H9 (cell line): Measurements from ENCODE around the gene GLYATL2. TPM values are rescaled to one million over a fixed set of nuclear protein-coding genes. Genes with fewer than 3 reads are reported as not detected.

Source experiments
- DNase-seq: peaks from one replicate; pipeline ENCODE4 v3.0.0-alpha.2; 2017
- H2AFZ ChIP-seq: one replicate; pipeline ENCODE4 v1.6.1; 2013; ENCODE audit warnings: mild to moderate bottlenecking, low read length, control low read depth, moderate library complexity
- H2AK5ac ChIP-seq: 2 replicates; pipeline ENCODE4 v1.6.1; 2013; ENCODE audit warnings: low read length, control low read depth, mixed read lengths; ENCODE audit not compliant: insufficient read length
- H2BK120ac ChIP-seq: one replicate; pipeline ENCODE4 v1.6.1; 2013; ENCODE audit warnings: low read depth, mild to moderate bottlenecking, low read length, control low read depth, inconsistent platforms; ENCODE audit not compliant: poor library complexity, severe bottlenecking
- H2BK12ac ChIP-seq: 2 replicates; pipeline ENCODE4 v1.6.1; 2013; ENCODE audit warnings: low read length, control low read depth, mixed read lengths, low read depth; ENCODE audit not compliant: insufficient read length
- H2BK15ac ChIP-seq: 2 replicates; pipeline ENCODE4 v1.6.1; 2013; ENCODE audit warnings: low read depth, low read length, control low read depth
- H2BK20ac ChIP-seq: one replicate; pipeline ENCODE4 v1.6.1; 2013; ENCODE audit warnings: low read depth, mild to moderate bottlenecking, low read length, control low read depth, inconsistent platforms; ENCODE audit not compliant: poor library complexity, severe bottlenecking
- H2BK5ac ChIP-seq: 2 replicates; pipeline ENCODE4 v1.6.1; 2013; ENCODE audit warnings: low read length, control low read depth, mixed read lengths; ENCODE audit not compliant: insufficient read length
- H3K14ac ChIP-seq: 2 replicates; pipeline ENCODE4 v1.6.1; 2013; ENCODE audit warnings: low read length, control low read depth; ENCODE audit not compliant: insufficient read depth
- H3K18ac ChIP-seq: 2 replicates; pipeline ENCODE4 v1.6.1; 2013; ENCODE audit warnings: low read depth, mild to moderate bottlenecking, mixed read lengths, low read length, control low read depth; ENCODE audit not compliant: insufficient read length
- H3K23ac ChIP-seq: 2 replicates; pipeline ENCODE4 v1.6.1; 2013; ENCODE audit warnings: low read length, control low read depth, mixed read lengths, low read depth; ENCODE audit not compliant: insufficient read length
- H3K23me2 ChIP-seq: 2 replicates; pipeline ENCODE4 v1.6.1; 2013; ENCODE audit warnings: low read depth, mild to moderate bottlenecking, mixed read lengths, low read length, control low read depth; ENCODE audit not compliant: insufficient read length, poor library complexity, severe bottlenecking
- H3K27ac ChIP-seq: 2 replicates; pipeline ENCODE4 v1.5.1; 2013; ENCODE audit warnings: low read length, control low read depth, mixed read lengths, low read depth; ENCODE audit not compliant: insufficient read length
- H3K27me3 ChIP-seq: 2 replicates; pipeline ENCODE4 v1.6.1; 2013; ENCODE audit warnings: low read length, control low read depth, inconsistent platforms; ENCODE audit not compliant: insufficient read depth
- H3K4ac ChIP-seq: 2 replicates; pipeline ENCODE4 v1.6.1; 2013; ENCODE audit warnings: low read depth, mild to moderate bottlenecking, control low read depth, inconsistent platforms, low read length, moderate library complexity
- H3K4me1 ChIP-seq: 2 replicates; pipeline ENCODE4 v1.6.1; 2013; ENCODE audit warnings: low read length, control low read depth, inconsistent platforms; ENCODE audit not compliant: insufficient read depth
- H3K4me2 ChIP-seq: 2 replicates; pipeline ENCODE4 v1.6.1; 2013; ENCODE audit warnings: low read length, control low read depth, mixed read lengths; ENCODE audit not compliant: insufficient read length, insufficient read depth
- H3K56ac ChIP-seq: 2 replicates; pipeline ENCODE4 v1.6.1; 2013; ENCODE audit warnings: low read depth, mild to moderate bottlenecking, mixed read lengths, low read length, control low read depth; ENCODE audit not compliant: insufficient read length
- H3K79me1 ChIP-seq: 2 replicates; pipeline ENCODE4 v1.6.1; 2013; ENCODE audit warnings: low read depth, mild to moderate bottlenecking, moderate library complexity, low read length, control low read depth, inconsistent platforms; ENCODE audit not compliant: insufficient read depth, poor library complexity, severe bottlenecking
- H3K79me2 ChIP-seq: 2 replicates; pipeline ENCODE4 v1.6.1; 2013; ENCODE audit warnings: low read length, control low read depth, inconsistent platforms; ENCODE audit not compliant: insufficient read depth
- H3K9ac ChIP-seq: 2 replicates; pipeline ENCODE4 v1.6.1; 2013; ENCODE audit warnings: low read length, control low read depth, mixed read lengths; ENCODE audit not compliant: insufficient read length; ENCODE audit errors: extremely low read depth
- H3K9me3 ChIP-seq: one replicate; pipeline ENCODE4 v1.6.1; 2013; ENCODE audit warnings: low read depth, low read length, inconsistent platforms; ENCODE audit not compliant: control insufficient read depth
- H3T11ph ChIP-seq: one replicate; pipeline ENCODE4 v1.6.1; 2013; ENCODE audit warnings: mild to moderate bottlenecking, low read length, control low read depth, inconsistent platforms
- H4K20me1 ChIP-seq: one replicate; pipeline ENCODE4 v1.6.1; 2013; ENCODE audit not compliant: control insufficient read depth, insufficient read length, insufficient read depth
- H4K5ac ChIP-seq: 2 replicates; pipeline ENCODE4 v1.6.1; 2013; ENCODE audit warnings: low read depth, mild to moderate bottlenecking, mixed read lengths, low read length, control low read depth; ENCODE audit not compliant: insufficient read length
- H4K8ac ChIP-seq: replicated peaks from 2 replicates; pipeline ENCODE4 v1.6.1; 2013; ENCODE audit warnings: low read length, control low read depth, mixed read lengths, low read depth; ENCODE audit not compliant: insufficient read length
- H4K91ac ChIP-seq: 2 replicates; pipeline ENCODE4 v1.6.1; 2013; ENCODE audit warnings: low read depth, mild to moderate bottlenecking, moderate library complexity, mixed read lengths, low read length, control low read depth; ENCODE audit not compliant: insufficient read length
- H3K27ac Mint-ChIP-seq, 3 experiments: 2 replicates in 2 of 3; 3 replicates in 1 of 3; pipeline ENCODE4 v1.8.0; 2020 to 2021; ENCODE audit warnings: mixed read lengths in 3 of 3, mild to moderate bottlenecking in 1 of 3, moderate library complexity in 1 of 3
- H3K27me3 Mint-ChIP-seq: 2 replicates; pipeline ENCODE4 v1.8.0; 2021; ENCODE audit warnings: low read depth, mild to moderate bottlenecking, moderate library complexity, mixed read lengths
- H3K36me3 Mint-ChIP-seq, 3 experiments: 2 replicates in 2 of 3; 3 replicates in 1 of 3; pipeline ENCODE4 v1.8.0; 2020 to 2021; ENCODE audit warnings: low read depth in 3 of 3, mixed read lengths in 3 of 3; ENCODE audit not compliant: insufficient read depth in 1 of 3
- H3K4me1 Mint-ChIP-seq, 2 experiments: 2 replicates each; pipeline ENCODE4 v1.8.0; 2020; ENCODE audit warnings: mixed read lengths in 2 of 2
- H3K4me3 Mint-ChIP-seq, 2 experiments: 2 replicates in 1 of 2; 3 replicates in 1 of 2; pipeline ENCODE4 v1.8.0; 2020 to 2021; ENCODE audit warnings: mild to moderate bottlenecking in 2 of 2, mixed read lengths in 2 of 2, moderate library complexity in 1 of 2
- H3K9me3 Mint-ChIP-seq, 2 experiments: 2 replicates in 1 of 2; 3 replicates in 1 of 2; pipeline ENCODE4 v1.8.0; 2020; ENCODE audit warnings: mild to moderate bottlenecking in 2 of 2, mixed read lengths in 2 of 2, moderate library complexity in 1 of 2
- CTCF ChIP-seq: fragments of 200-600 bp; sonication (generic); conservative IDR thresholded peaks from 3 replicates; pipeline ENCODE4 v1.8.0; 2021; ENCODE audit warnings: antibody characterized with exemption, mild to moderate bottlenecking
- WGBS: extraction: QIAGEN DNeasy Blood & Tissue Kit; methylation state at CpG from one replicate; pipeline ENCODE4 v1.1.7; 2013; ENCODE audit warnings: missing lambda C conversion rate, low lambda C conversion rate, mixed read lengths; ENCODE audit not compliant: insufficient read length; ENCODE audit errors: extremely low coverage; 5-methylcytosine and 5-hydroxymethylcytosine counted together
- total RNA-seq: library from RNA; stranded (reverse); gene quantifications from 2 replicates; pipeline ENCODE4 v1.2.1, GENCODE V29; 2021

The GLYATL2 gene
- total RNA-seq, 1 experiment from 2014 or later: not detected

DNA sequence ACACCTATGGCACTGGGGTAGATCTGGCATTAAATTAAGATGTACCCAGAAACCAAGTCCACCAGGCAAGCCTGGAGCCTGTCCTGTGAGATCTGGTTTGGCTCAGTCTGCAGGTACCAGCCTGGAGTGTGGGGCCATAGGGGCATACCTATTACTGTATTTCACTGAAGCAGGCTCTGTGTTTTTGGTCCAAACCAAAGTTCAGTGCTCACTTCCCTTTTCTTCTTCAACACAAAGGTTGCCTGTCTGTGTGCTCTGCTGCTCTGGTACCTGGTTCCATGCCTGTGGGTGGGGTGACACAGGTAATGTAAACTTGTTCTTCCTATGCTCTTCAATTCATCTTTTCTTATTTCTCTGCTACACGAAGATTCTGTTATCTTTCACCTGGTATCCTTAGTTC is 19.8 kb upstream of the GLYATL2 start:
- Histone ChIP-seq H3K4ac (no peak overlapping the region), H3K27ac (no peak overlapping the region), H3K56ac (no peak overlapping the region), H4K5ac (no peak overlapping the region), H4K20me1 (no peaks in the 10 kb centered on the region), H4K8ac (no peak overlapping the region), H3K4me2 (no peak overlapping the region), H2BK12ac (no peak overlapping the region), H2BK5ac (no peak overlapping the region), H3K79me2 (no peaks in the 10 kb centered on the region), H3K9me3 (peaks cover 57% of the 10 kb centered on the region), H3K79me1 (no peaks in the 10 kb centered on the region), H3K23me2 (no peaks in the 10 kb centered on the region), H2BK20ac (no peak overlapping the region), H3K4me1 (no peaks in the 10 kb centered on the region), H3K9ac (no peak overlapping the region), H3T11ph (no peak overlapping the region), H3K14ac (no peak overlapping the region), H2BK15ac (no peak overlapping the region), H2AK5ac (no peak overlapping the region), H2AFZ (no peak overlapping the region), H3K23ac (no peak overlapping the region), H4K91ac (no peak overlapping the region), H3K18ac (no peak overlapping the region), H3K27me3 (no peaks in the 10 kb centered on the region), H2BK120ac (no peak overlapping the region)
- no CpG with 5 or more reads among the region's 1 CpG for WGBS
- H3K36me3 Mint-ChIP-seq: peaks cover 3 to 30% (median 8%) of the 10 kb centered on the region in 3 experiments; a peak in 5 of 7 replicates
- no peaks in the 10 kb centered on the region for H3K4me1 Mint-ChIP-seq
- H3K27ac Mint-ChIP-seq: no peak overlapping the region
- H3K9me3 Mint-ChIP-seq: peaks cover 86 to 92% of the 10 kb centered on the region in 2 experiments
- peaks cover 1% of the 10 kb centered on the region; the same call in 1 of the 2 replicates for H3K27me3 Mint-ChIP-seq
- DNase-seq: no peak
- no peak overlapping the region for H3K4me3 Mint-ChIP-seq
- no peak for TF ChIP-seq CTCF
